Left hindlimb (tissue), 1 donor: ENCODE measurements around the gene PCTP.

Experiments
- DNase-seq: peaks from one replicate; pipeline ENCODE4 v3.0.0-alpha.2; 2018

Gene PCTP

GRCh38 chr17:55812323-55812722 lies 61.5 kb downstream of the PCTP start:
- DNase-seq, result no peak

- DNase-seq, result no peak
These were observed 63.1 kb downstream of the PCTP start for GRCh38 chr17:55813944-55814343.

GRCh38 chr17:55814377-55814776 lies 63.5 kb downstream of the PCTP start:
- DNase-seq, result peak; percentile 36

- peak; percentile 64 for DNase-seq
These were observed 65.9 kb downstream of the PCTP start for GRCh38 chr17:55816532-55817396.

GRCh38 chr17:55817397-55817709 lies 66.5 kb downstream of the PCTP start:
- no peak for DNase-seq

- no peak for DNase-seq
These were observed 67.2 kb downstream of the PCTP start for GRCh38 chr17:55818026-55818425.

GRCh38 chr17:55818451-55819375 lies 67.9 kb downstream of the PCTP start:
- no peak for DNase-seq

GRCh38 chr17:55820675-55821074 lies 69.8 kb downstream of the PCTP start:
- DNase-seq, result no peak

- no peak for DNase-seq
These were observed 71.2 kb downstream of the PCTP start for GRCh38 chr17:55822028-55822427.

GRCh38 chr17:55825213-55825612 lies 74.4 kb downstream of the PCTP start:
- DNase-seq, result no peak
